ENCODE data around the gene HNRNPH2.

- TF ChIP-seq CTCF (IDR thresholded peaks at IDR 0.05 in 4 of 5, conservative IDR thresholded peaks at IDR 0.05 in 1 of 5) = no peak
- TF ChIP-seq POLR2A (IDR thresholded peaks at IDR 0.05) = no peak
Observed at GRCh38 chrX:101399825-101400224, 8.2 kb upstream of the HNRNPH2 start.
